Fibroblast of the aortic adventitia (primary cell): Measurements from ENCODE around the gene AMER1. TPM values are rescaled to one million over a fixed set of nuclear protein-coding genes. Genes with fewer than 3 reads are reported as not detected.
"Not testable (repeated sequence)": the region's sequence is repeated elsewhere in the genome, so short reads cannot be mapped to it uniquely, and the experiment has no call there.

Experiments used
- DNase-seq: peaks from one replicate; pipeline ENCODE4 v3.0.0-alpha.2; 2010; ENCODE audit warnings: low read depth
- H3K4me3 ChIP-seq: 2 replicates; pipeline ENCODE4 v1.5.1; 2011; ENCODE audit warnings: low read depth, mild to moderate bottlenecking, control low read depth, low read length, moderate library complexity
- total RNA-seq: library from RNA; depleted of rRNA; stranded (reverse); fragments of >200 nt; gene quantifications from 2 replicates; pipeline ENCODE4 v1.2.3, GENCODE V29; 2012; ENCODE audit warnings: low replicate concordance
- TF ChIP-seq, protein P1 (sequence below): IDR thresholded peaks from 2 replicates; pipeline ENCODE4 v1.5.1; 2011; ENCODE audit warnings: mild to moderate bottlenecking, low read length, control low read depth, inconsistent platforms; ENCODE audit not compliant: insufficient read depth

AMER1 gene
- total RNA-seq, result 2.0 and 3.6 TPM in 2 replicates

DNA sequence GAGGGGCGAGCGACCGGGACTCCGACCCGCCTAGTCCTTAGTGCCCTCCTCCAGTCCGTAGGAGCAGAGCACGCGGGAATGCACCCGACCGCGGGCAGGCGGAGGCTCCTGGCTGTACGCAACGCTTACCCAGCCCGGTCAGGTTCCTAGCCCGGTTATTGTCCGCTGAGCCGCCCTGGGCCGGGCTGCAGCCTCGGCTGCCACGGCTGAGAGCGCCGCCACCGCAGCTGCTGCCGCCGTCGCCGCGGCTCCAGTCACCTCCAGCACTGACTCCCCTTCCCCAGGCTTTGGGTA, at the start of gene AMER1:
TSS of gene AMER1 (minus strand) at position 268 of the 294 bp plus-strand sequence. CDS start 12,422 bp downstream, outside the sequence.
- DNase-seq, result no peak
- peak within 1 kb of the TSS; percentile 74 for H3K4me3 ChIP-seq
- TF ChIP-seq, protein P1, sequence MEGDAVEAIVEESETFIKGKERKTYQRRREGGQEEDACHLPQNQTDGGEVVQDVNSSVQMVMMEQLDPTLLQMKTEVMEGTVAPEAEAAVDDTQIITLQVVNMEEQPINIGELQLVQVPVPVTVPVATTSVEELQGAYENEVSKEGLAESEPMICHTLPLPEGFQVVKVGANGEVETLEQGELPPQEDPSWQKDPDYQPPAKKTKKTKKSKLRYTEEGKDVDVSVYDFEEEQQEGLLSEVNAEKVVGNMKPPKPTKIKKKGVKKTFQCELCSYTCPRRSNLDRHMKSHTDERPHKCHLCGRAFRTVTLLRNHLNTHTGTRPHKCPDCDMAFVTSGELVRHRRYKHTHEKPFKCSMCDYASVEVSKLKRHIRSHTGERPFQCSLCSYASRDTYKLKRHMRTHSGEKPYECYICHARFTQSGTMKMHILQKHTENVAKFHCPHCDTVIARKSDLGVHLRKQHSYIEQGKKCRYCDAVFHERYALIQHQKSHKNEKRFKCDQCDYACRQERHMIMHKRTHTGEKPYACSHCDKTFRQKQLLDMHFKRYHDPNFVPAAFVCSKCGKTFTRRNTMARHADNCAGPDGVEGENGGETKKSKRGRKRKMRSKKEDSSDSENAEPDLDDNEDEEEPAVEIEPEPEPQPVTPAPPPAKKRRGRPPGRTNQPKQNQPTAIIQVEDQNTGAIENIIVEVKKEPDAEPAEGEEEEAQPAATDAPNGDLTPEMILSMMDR, result no peak

DNA sequence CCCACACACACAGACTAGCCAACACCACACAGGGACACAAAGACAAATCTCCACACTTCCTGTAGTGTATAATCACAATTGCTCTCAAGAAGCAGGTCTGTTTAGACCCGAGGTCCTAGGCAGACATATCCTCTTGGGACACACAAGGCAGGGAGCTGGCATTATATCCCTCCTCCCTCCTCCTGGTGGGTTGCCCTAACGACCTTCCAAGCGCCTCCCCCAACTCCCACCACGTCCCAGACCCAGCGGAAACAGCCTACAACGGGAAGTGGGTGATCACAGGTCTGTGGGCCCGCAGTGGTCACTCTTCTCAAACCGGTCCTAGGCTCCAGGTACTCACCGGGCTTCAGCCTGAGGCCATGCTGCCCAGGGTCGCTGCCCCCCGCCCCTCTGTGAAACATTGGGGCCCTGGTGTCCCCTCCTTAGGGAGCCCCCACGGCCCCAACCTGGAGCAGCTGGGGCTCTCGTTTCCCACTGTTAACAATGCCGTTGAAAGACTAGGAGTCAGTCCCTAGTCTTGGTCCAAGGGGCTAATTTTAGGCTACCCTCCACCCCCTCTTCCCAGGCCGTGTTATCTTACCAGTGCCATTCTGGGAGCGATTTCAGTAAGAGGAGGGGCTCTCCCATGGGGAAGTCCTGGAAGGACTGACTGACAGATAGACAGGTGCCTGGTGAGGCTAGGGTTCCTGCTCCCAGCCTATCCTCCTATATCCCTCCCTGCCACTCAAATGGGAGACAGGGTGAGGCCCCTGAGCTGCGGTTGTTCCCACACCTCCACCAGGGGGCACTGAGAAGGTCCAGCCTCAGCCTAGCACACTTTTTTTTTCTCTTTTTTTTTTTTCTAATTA, 24.8 kb upstream of the AMER1 start, which contains the start of gene ASB12:
TSS of gene ASB12 (minus strand) at position 485 of the 848 bp plus-strand sequence. CDS start 4,957 bp downstream, outside the sequence.
- DNase-seq, result no peak
- TF ChIP-seq, protein P1, result no peak
- no peak within 1 kb of the TSS for H3K4me3 ChIP-seq

DNA sequence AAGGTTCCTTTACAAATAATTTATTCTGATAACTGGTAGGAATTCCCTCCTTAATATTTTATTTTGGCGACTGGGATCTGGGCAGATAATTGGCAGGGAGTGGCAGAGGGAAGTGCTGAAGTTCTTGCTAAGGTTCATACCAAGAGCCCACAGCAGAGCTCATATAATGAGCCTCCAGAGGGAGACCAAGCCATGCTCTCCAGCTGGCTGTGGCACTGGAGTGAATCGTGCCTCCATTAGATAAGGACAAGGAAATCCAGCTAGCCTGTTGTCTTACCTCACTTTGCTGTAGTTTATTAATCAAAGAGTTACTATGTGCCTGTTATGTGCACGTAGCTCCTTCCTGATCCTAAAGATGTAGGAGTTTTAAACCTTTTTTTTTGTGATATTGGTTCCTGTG, 23.6 kb upstream of the AMER1 start:
- H3K4me3 ChIP-seq, result no peak overlapping the region
- TF ChIP-seq, protein P1, result no peak

DNA sequence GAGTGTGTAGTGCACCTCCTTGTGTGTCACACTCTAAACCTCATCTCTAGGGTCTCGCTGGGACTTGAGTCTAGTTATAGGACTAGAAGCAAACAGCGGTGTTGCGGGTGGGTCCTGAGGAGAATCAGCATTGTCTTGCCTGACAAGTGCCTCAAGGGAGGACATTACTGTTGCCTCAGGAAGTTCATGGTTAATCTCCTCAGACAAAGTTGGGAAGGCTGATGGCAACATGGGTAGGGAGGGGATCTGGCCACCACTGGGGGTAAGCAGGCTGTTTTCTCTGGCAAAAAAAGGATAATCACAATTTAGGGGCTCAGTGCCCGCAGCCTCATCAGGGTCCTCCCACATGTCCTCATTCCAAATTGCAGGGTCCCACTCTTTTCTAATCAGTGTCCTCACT, 12.5 kb upstream of the AMER1 start:
- no peak overlapping the region for H3K4me3 ChIP-seq
- TF ChIP-seq, protein P1, result no peak
- no peak for DNase-seq

More for the DNA sequence above, 23.6 kb upstream of the AMER1 start:
- DNase-seq, result no peak

DNA sequence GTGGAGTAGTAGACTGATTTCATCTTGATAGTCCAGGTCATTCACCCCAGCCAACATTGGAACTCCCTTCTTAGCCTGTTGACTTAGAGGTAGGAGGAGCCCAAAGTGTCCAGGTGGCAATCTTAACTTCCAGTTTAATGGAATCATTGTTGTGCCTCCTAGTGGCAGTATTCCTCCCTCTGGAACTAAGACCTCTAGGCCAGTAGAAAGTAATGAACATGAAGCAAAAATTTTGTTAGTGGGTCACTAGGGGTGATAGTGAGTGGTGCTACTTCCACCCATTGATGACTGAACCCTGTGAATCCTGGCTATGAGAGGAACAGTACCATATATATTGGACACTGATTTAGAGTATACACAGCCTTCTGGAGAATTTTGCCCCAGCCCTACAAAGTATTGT, 8.5 kb upstream of the AMER1 start:
- H3K4me3 ChIP-seq, DNase-seq: not testable (repeated sequence)

DNA sequence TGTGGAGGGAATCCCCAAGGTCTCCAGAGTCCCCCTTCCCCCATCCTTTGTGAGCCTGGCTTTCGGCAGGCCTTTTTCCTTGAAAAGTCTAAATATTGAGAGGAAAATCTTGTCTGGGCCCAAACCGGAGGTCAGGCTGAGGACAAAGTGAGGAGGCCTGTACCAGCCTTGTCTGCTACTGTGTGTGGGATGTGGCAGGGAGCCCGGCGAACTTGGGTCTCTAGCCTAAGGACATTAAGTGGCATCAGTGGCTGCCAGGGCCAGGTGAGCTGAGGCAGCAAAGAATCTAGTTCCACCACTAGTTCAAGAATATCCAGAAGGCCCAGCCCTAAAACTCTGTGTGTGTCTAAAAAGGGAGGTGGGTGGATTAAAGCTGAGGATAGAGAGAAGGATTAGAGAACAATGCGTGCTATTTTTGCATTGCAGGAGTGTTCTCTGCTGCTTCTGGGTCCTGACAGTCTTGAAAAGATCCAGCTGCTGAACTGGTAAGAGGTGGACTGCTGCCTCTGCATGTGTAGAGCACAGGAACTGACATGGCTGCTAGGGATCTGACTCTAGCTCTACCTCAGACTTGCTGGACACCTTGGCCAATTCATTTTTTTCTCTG, 1.2 kb upstream of the AMER1 start:
- H3K4me3 ChIP-seq, result peak overlapping the region; percentile 74
- TF ChIP-seq, protein P1, result no peak
- peak; percentile 73 for DNase-seq

DNA sequence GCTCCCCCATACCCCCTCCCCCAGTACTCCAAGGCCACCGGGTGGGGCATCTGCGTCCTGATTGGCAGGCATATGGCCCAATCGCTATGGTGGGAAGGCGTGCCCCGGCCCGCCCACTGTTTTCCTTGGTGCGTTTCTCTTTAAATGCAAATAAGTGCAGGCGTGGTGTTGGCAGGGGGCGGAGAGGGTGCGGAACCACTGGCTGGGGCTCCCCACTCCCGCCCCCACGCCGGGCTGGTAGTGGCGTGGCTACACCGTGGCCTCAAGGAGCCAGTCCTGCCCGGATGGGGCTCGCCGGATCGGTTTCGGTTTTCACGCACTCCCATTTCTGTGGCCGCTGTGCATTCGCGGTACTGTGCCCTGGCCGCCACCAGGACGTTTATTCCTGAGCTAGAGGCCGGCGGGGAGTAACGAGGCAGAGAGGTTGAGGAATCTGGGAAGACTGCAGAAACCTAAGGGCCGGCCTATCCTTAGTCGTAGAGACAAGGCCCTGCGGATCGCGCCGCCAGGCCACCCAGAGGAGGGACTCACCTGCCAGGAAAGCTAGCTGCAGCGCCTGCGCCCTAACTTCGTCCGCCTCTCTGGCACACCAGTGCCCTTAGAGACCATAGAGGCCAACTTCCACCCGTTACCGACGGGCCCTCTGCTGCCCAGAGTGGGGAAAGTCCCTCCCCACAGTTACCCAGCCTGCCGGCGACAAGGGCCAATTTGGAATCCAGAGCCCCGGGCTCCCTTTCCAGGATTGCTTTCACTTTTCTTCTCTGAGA, 410 bp upstream of the AMER1 start:
- peak overlapping the region; percentile 74 for H3K4me3 ChIP-seq
- peak; percentile 91 for DNase-seq
- TF ChIP-seq, protein P1, result no peak
